ENCODE results near the gene GREB1. TPM values are rescaled to one million over a fixed set of nuclear protein-coding genes. Genes with fewer than 3 reads are reported as not detected.
A peak's percentile ranks its signal among the peaks of the same experiment; 100 is the strongest.

GREB1 gene
- total RNA-seq, 1 experiment from 2014 or later = 6.2 TPM

DNA sequence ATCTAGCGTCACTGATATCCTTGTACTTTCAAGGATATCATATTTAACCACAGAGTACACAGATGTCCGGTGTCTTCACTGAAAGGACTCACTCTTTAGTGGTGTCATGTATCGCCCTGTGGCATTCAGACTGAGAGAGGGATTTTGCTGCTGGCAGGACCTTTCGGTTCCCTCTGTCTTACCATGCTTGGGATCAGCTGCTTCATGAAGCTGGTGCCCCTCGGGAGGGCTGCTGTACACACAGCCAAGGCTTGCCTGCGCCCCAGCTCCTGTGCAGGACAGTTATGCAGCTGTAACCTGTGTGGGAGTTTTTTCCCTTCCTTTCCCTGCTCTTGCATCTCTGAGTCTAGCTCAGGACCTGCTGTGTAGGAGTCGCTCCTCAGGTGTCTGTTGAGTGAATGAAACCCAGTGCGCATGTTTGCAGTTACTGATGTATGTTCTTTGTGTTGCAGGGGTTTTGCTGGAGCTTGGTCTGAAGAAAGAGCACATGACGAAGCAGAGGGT is 64.4 kb downstream of the GREB1 start:
- no peak overlapping the region for H3K9ac ChIP-seq (ENCODE audit: low read length)
- 0 out of 2 replicates have a peak, but pooled peaks have one; percentile 14 for ATAC-seq
- H3K36me3 ChIP-seq (ENCODE audit: control insufficient read depth in 1 of 2, insufficient read depth in 2 of 2, low read length in 2 of 2) = no peaks in the 10 kb centered on the region
- no peak for DNase-seq (ENCODE audit: low read depth, low spot score)
- no peak overlapping the region for H2AFZ ChIP-seq (ENCODE audit: low read depth, low read length, poor library complexity, severe bottlenecking)
- H3K9me2 ChIP-seq (ENCODE audit: insufficient read depth) = no peaks in the 10 kb centered on the region
- ChIA-PET POLR2A (no interaction called here), RAD21 (ENCODE audit: low non-redundant PET in 1 of 2, low total read pairs in 2 of 2, uncharacterized antibody in 2 of 2, unreplicated experiment in 2 of 2) (no interaction called here), CTCF (no interaction called here)
- H3K4me1 ChIP-seq (ENCODE audit: control insufficient read depth in 1 of 2, insufficient read depth in 2 of 2, low read length in 2 of 2) = no peaks in the 10 kb centered on the region
- no peaks in the 10 kb centered on the region for H3K9me3 ChIP-seq (ENCODE audit: control insufficient read depth in 1 of 2, insufficient read depth in 1 of 2, low read depth in 1 of 2, low read length in 2 of 2)
- H3K27me3 ChIP-seq (ENCODE audit: insufficient read depth, low read length) = no peaks in the 10 kb centered on the region
- intact Hi-C loops (cut with micrococcal nuclease) = no loop called here
- H3K79me2 ChIP-seq (ENCODE audit: insufficient read depth, low read length) = no peaks in the 10 kb centered on the region
- H3K4me2 ChIP-seq (ENCODE audit: low read length) = no peak overlapping the region
- TF ChIP-seq ZNF274 (IDR thresholded peaks at IDR 0.05; ENCODE audit: low read depth, low read length) = no peak
- TF ChIP-seq ZFX (IDR thresholded peaks at IDR 0.05) = no peak
- TF ChIP-seq CBX3 (IDR thresholded peaks at IDR 0.05; ENCODE audit: low read depth) = no peak
- no peak for TF ChIP-seq SIN3A (IDR thresholded peaks at IDR 0.05; ENCODE audit: low read depth)
- BruUV-seq (replicated peaks) = no TSS peak
- no peak overlapping the region for H3K27ac ChIP-seq (ENCODE audit: low read depth, low read length)
- H4K20me1 ChIP-seq (ENCODE audit: insufficient read depth) = no peaks in the 10 kb centered on the region
- no peak overlapping the region for H3K4me3 ChIP-seq (replicated peaks in 1 of 2; ENCODE audit: low read depth in 1 of 2, low read length in 2 of 2)

DNA sequence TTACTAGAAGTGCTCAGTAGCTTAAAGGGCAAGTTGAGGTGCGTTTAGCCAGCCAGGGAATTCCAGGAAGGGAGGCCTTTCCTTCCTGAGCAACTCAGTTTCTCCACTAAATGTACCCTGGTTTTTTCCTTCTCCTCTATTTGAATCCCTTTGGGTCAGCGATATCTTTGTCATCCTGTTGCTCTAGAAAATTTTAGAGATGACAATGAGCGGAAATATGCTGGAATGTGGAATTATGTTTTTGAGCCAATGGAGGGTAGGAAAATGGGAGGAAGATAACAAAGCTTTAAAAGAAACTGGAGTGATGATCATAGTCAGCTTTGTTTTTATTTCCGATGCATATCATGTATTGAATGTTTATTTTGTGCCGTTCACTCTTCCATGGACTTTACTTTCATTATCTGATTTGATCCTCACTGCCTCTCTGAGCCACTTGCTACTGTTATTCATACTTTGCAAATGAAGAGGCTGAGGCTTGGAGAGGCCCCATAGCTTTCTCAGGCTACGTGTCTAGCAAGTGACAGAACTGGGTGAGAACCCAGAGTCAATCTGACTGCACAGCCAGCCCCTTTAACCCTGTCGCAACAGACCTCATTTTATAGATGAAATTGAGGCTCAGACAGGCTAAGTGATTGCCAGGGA is 68.8 kb downstream of the GREB1 start:
- DNase-seq (ENCODE audit: low read depth, low spot score) = no peak

More for the DNA sequence above, 68.8 kb downstream of the GREB1 start:
- Histone ChIP-seq H2AFZ (ENCODE audit: low read depth, low read length, poor library complexity, severe bottlenecking) (no peak overlapping the region), H3K27me3 (ENCODE audit: insufficient read depth, low read length) (no peaks in the 10 kb centered on the region), H3K9me3 (ENCODE audit: control insufficient read depth in 1 of 2, insufficient read depth in 1 of 2, low read depth in 1 of 2, low read length in 2 of 2) (no peaks in the 10 kb centered on the region), H4K20me1 (ENCODE audit: insufficient read depth) (no peaks in the 10 kb centered on the region), H3K4me2 (ENCODE audit: low read length) (no peak overlapping the region), H3K4me1 (ENCODE audit: control insufficient read depth in 1 of 2, insufficient read depth in 2 of 2, low read length in 2 of 2) (no peaks in the 10 kb centered on the region), H3K9ac (ENCODE audit: low read length) (no peak overlapping the region), H3K36me3 (ENCODE audit: control insufficient read depth in 1 of 2, insufficient read depth in 2 of 2, low read length in 2 of 2) (no peaks in the 10 kb centered on the region), H3K4me3 (replicated peaks in 1 of 2; ENCODE audit: low read depth in 1 of 2, low read length in 2 of 2) (no peak overlapping the region), H3K79me2 (ENCODE audit: insufficient read depth, low read length) (no peaks in the 10 kb centered on the region), H3K27ac (ENCODE audit: low read depth, low read length) (no peak overlapping the region), H3K9me2 (ENCODE audit: insufficient read depth) (no peaks in the 10 kb centered on the region)
- POLR2A ChIA-PET = no interaction called here
- no peak for ATAC-seq
- BruUV-seq (replicated peaks) = no TSS peak
- TF ChIP-seq, protein P1, sequence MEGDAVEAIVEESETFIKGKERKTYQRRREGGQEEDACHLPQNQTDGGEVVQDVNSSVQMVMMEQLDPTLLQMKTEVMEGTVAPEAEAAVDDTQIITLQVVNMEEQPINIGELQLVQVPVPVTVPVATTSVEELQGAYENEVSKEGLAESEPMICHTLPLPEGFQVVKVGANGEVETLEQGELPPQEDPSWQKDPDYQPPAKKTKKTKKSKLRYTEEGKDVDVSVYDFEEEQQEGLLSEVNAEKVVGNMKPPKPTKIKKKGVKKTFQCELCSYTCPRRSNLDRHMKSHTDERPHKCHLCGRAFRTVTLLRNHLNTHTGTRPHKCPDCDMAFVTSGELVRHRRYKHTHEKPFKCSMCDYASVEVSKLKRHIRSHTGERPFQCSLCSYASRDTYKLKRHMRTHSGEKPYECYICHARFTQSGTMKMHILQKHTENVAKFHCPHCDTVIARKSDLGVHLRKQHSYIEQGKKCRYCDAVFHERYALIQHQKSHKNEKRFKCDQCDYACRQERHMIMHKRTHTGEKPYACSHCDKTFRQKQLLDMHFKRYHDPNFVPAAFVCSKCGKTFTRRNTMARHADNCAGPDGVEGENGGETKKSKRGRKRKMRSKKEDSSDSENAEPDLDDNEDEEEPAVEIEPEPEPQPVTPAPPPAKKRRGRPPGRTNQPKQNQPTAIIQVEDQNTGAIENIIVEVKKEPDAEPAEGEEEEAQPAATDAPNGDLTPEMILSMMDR (IDR thresholded peaks at IDR 0.05 in 2 of 3, conservative IDR thresholded peaks at IDR 0.05 in 1 of 3; ENCODE audit: borderline replicate concordance in 1 of 3, insufficient read depth in 1 of 3, low read depth in 2 of 3, low read length in 2 of 3) = no peak
- no peak for TF ChIP-seq EZH2 (IDR thresholded peaks at IDR 0.05)
- no peak for TF ChIP-seq SP1 (IDR thresholded peaks at IDR 0.05; ENCODE audit: low read depth)
- TF ChIP-seq JUND (IDR thresholded peaks at IDR 0.05) = no peak
- TF ChIP-seq YY1 (IDR thresholded peaks at IDR 0.05; ENCODE audit: extremely low read depth, insufficient replicate concordance, low read depth, low read length) = no peak
- TF ChIP-seq POLR2AphosphoS5 (IDR thresholded peaks at IDR 0.05; ENCODE audit: low read depth, low read length) = no peak
- no peak for TF ChIP-seq ZBTB33 (IDR thresholded peaks at IDR 0.05; ENCODE audit: extremely low read depth, insufficient replicate concordance, low read length)
- no peak for TF ChIP-seq SIN3A (IDR thresholded peaks at IDR 0.05; ENCODE audit: low read depth)
- TF ChIP-seq RAD21 (IDR thresholded peaks at IDR 0.05; ENCODE audit: low read depth) = no peak
- TF ChIP-seq ZNF274 (IDR thresholded peaks at IDR 0.05; ENCODE audit: low read depth, low read length) = no peak
- no peak for TF ChIP-seq ATF3 (IDR thresholded peaks at IDR 0.05)
- RAD21 ChIA-PET (ENCODE audit: low non-redundant PET in 1 of 2, low total read pairs in 2 of 2, uncharacterized antibody in 2 of 2, unreplicated experiment in 2 of 2) = no interaction called here
- intact Hi-C loops (cut with micrococcal nuclease) = no loop called here
- CTCF ChIA-PET = no interaction called here
